T-cell (primary cell): ENCODE data around the gene LHX6. TPM values are rescaled to one million over a fixed set of nuclear protein-coding genes. Genes with fewer than 3 reads are reported as not detected.

Source experiments
- ATAC-seq, 4 experiments: fragments of 200-7000 bp in 3 of 4; fragments of 150-1000 bp in 1 of 4; cut with Tn5 transposase; replicated peaks in 1 of 4; 1 replicate in 3 of 4; 2 replicates in 1 of 4; pipeline ENCODE4 v1.10.0; 2021; ENCODE audit warnings: moderate library complexity in 3 of 4, mild to moderate bottlenecking in 2 of 4, moderate number of reproducible peaks in 1 of 4
- CTCF ChIA-PET, 2 donors: fragments of 300-600 bp; sonication (Branson Sonifier 250); formaldehyde crosslinking; loops; one replicate each; lab custom pipeline; 2022; ENCODE audit warnings: antibody characterized with exemption in 2 of 2; lab: Charles Lee
- POLR2A ChIA-PET, 2 donors: fragments of 300-600 bp; sonication (Branson Sonifier 250); formaldehyde crosslinking; loops; one replicate each; lab custom pipeline; 2022; ENCODE audit warnings: antibody characterized with exemption in 2 of 2; lab: Charles Lee
- DNase-seq, 35 experiments: peaks; one replicate each; pipeline versions ENCODE4 v3.0.0 to v3.0.0-alpha.2; 2013 to 2023
- H3K27ac ChIP-seq: one replicate; pipeline ENCODE4 v1.5.1; 2013; ENCODE audit warnings: low read length
- H3K27me3 ChIP-seq, 2 experiments: replicated peaks in 1 of 2; 1 replicate in 1 of 2; 2 replicates in 1 of 2; pipeline versions ENCODE4 v1.6.1 to v1.7.0; 2013; ENCODE audit warnings: low read length in 1 of 2, mixed read lengths in 1 of 2; ENCODE audit not compliant: control insufficient read depth in 2 of 2, insufficient read depth in 2 of 2; ENCODE audit errors: extremely low read depth in 1 of 2
- H3K36me3 ChIP-seq, 2 donors: 1 replicate in 1 of 2; 2 replicates in 1 of 2; pipeline versions ENCODE4 v1.6.1 to v1.7.0; 2013; ENCODE audit warnings: low read length in 1 of 2; ENCODE audit not compliant: control insufficient read depth in 2 of 2, insufficient read depth in 1 of 2; ENCODE audit errors: extremely low read depth in 1 of 2
- H3K4me1 ChIP-seq, 2 experiments: 1 replicate in 1 of 2; 2 replicates in 1 of 2; pipeline versions ENCODE4 v1.6.1 to v1.7.0; 2013; ENCODE audit warnings: low read length in 2 of 2, mixed read lengths in 1 of 2; ENCODE audit not compliant: insufficient read depth in 2 of 2, control insufficient read depth in 1 of 2; ENCODE audit errors: extremely low read depth in 1 of 2
- H3K4me3 ChIP-seq, 2 donors: 1 replicate in 1 of 2; 2 replicates in 1 of 2; pipeline versions ENCODE4 v1.5.1 to v1.7.0; 2013; ENCODE audit warnings: mild to moderate bottlenecking in 2 of 2, low read length in 1 of 2, moderate library complexity in 1 of 2; ENCODE audit not compliant: control insufficient read depth in 1 of 2; ENCODE audit errors: extremely low read depth in 1 of 2
- H3K9me3 ChIP-seq: 2 replicates; pipeline ENCODE4 v1.7.0; 2013
- H3K27ac Mint-ChIP-seq, 2 donors: one replicate each; pipeline ENCODE4 v1.8.0; 2020 to 2021; ENCODE audit warnings: mild to moderate bottlenecking in 2 of 2, mixed read lengths in 2 of 2
- H3K27me3 Mint-ChIP-seq, 2 donors: one replicate each; pipeline ENCODE4 v1.8.0; 2021 to 2022; ENCODE audit warnings: mixed read lengths in 2 of 2
- H3K36me3 Mint-ChIP-seq: one replicate; pipeline ENCODE4 v1.8.0; 2021; ENCODE audit warnings: mixed read lengths
- H3K4me1 Mint-ChIP-seq, 3 donors: one replicate each; pipeline ENCODE4 v1.8.0; 2020 to 2022; ENCODE audit warnings: mixed read lengths in 3 of 3, mild to moderate bottlenecking in 1 of 3
- H3K4me3 Mint-ChIP-seq, 3 donors: one replicate each; pipeline ENCODE4 v1.8.0; 2020 to 2022; ENCODE audit warnings: mild to moderate bottlenecking in 3 of 3, mixed read lengths in 3 of 3, moderate library complexity in 3 of 3
- H3K9me3 Mint-ChIP-seq, 3 donors: one replicate each; pipeline ENCODE4 v1.8.0; 2020 to 2022; ENCODE audit warnings: mixed read lengths in 3 of 3
- WGBS: methylation state at CpG from one replicate; pipeline ENCODE4 v1.1.5; 2013; ENCODE audit warnings: missing lambda C conversion rate; ENCODE audit not compliant: insufficient coverage; 5-methylcytosine and 5-hydroxymethylcytosine counted together
- total RNA-seq, 35 experiments: library from RNA in 6 of 35; stranded (reverse) in 6 of 35; fragments of 120-200 nt in 1 of 35; gene quantifications; one replicate each; pipeline versions ENCODE4 v1.2.1 to v1.2.4 and lab custom pipeline; 2013 to 2026

Gene LHX6
- total RNA-seq, 5 donors from 2014 or later (not counting 1 experiment from before 2014, with no cell fraction given), result not detected

DNA sequence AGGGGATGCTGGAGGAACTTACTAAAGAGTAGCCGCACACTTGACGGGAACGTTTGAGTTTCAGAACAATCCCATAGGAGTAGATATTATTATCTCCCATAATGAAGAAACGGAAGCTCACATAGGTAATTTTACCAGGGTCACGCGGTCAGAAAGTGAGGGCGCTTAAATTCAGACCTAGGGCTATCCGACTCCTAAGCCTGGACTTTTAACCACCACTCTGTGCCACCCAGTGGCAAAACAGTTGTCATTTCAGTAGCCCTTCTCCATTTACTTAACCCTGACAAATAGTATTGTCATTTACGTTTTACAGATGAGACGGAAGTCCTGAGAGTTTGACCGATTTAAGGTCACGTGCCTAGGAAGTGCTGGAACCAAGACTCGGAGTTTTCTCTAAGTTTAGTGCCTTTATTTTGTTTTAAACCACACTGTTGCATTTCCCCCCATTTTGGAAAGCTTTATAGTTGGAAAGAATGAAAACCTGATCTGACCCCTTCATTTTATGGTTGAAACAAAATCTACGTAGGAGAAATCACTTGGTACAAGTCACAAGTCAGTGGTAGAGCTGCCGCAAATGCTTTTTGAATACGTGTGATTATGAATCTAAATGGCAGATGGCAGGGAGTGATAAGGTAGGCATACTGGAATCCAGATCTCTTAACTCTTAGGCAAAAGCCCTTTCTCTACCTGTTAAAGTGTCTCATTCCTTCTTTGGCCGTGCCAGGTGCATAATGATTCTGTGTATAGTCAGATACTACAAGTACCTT is 36.6 kb upstream of the LHX6 start:
- peak overlapping the region; percentile 95 to 99 (median 98) for H3K4me3 Mint-ChIP-seq
- peak overlapping the region; percentile 98 for H3K4me3 ChIP-seq
- peaks cover 17 to 19% of the 10 kb centered on the region in 2 experiments for H3K4me1 ChIP-seq
- no peaks in the 10 kb centered on the region for H3K9me3 Mint-ChIP-seq
- no peaks in the 10 kb centered on the region for H3K27me3 ChIP-seq
- CTCF ChIA-PET, result interaction anchor here (0.7 to 1.9 kb wide), 3 partner anchors 51 to 166 kb away, joined by 4 to 7 read pairs (median 6); no protein-coding TSS in a partner anchor
- no peaks in the 10 kb centered on the region for H3K27me3 Mint-ChIP-seq
- DNase-seq (peak in 11 of 35 experiments; percentile 0 to 63 (median 9)), ATAC-seq (peak; percentile 17 to 41 (median 32))
- peaks cover 0 to 14% of the 10 kb centered on the region in 2 donors for H3K36me3 ChIP-seq
- 4% methylated on average over 5 of the region's 17 CpGs for WGBS
- peak overlapping the region; percentile 97 to 98 for H3K27ac Mint-ChIP-seq
- peak overlapping the region; percentile 95 for H3K27ac ChIP-seq
- H3K4me1 Mint-ChIP-seq, result peaks cover 61 to 67% (median 65%) of the 10 kb centered on the region in 3 donors
- POLR2A ChIA-PET, result interaction anchor here (0.6 to 1.0 kb wide), 3 partner anchors 10 to 637 kb away, joined by 3 to 7 read pairs (median 5); no protein-coding TSS in a partner anchor
- no peaks in the 10 kb centered on the region for H3K9me3 ChIP-seq
- H3K36me3 Mint-ChIP-seq, result peaks cover 10% of the 10 kb centered on the region

DNA sequence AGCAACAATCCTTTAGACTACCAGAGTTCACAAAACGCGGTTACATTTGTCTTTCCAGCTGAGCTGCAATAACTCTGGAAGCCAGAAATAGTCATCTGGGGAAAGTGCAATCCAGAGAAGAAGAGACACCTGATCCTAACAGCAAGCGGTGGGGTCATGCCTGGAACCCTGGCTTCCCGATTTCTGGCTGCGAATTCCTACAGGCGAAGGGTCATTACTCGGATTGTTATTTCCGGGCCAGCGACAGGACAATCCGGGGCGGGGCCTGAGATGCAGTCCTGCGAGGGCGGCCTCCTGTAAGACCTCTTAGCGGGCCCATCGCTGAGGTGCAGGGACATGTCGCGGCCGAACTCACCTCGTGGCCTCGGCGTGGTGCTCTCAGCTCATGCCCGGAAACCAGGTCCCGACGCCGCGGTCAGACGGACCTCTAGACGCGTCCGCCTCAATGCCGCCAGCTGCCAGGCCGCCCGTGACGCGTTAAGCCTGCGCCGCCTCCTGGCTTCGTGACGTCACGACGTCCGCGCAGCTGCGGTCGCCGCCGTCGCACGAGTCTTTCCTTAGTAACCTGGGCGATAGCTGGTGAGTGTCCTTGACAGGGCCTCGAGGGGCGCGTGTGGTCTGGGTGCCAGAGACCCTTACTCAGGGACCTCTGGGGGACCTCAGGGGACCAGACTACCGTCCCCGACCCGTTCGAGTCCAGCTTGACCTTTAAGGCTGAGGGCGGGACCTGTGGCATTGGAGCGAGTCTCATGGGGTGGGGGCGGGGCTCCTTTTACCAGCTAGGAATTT is 35.8 kb upstream of the LHX6 start, which contains the start of the genes MRRF and RBM18:
MRRF (plus strand) TSS at position 523 of the 789 bp plus-strand sequence. CDS start 6,010 bp downstream, outside the sequence.
RBM18 (minus strand) TSS at position 481 of the 789 bp plus-strand sequence. CDS start 3,348 bp downstream, outside the sequence.
- Mint-ChIP-seq H3K4me1 (peaks cover 64 to 67% (median 64%) of the 10 kb centered on the region in 3 donors), H3K27ac (peak within 1 kb of the TSS; percentile 97 to 98), H3K27me3 (no peaks in the 10 kb centered on the region), H3K4me3 (peak within 1 kb of the TSS; percentile 95 to 99 (median 98)), H3K36me3 (peaks cover 12% of the 10 kb centered on the region), H3K9me3 (no peaks in the 10 kb centered on the region)
- no peaks in the 10 kb centered on the region for H3K27me3 ChIP-seq
- WGBS, result under 1% methylated on average over 57 of the region's 60 CpGs
- peak within 1 kb of the TSS; percentile 98 for H3K4me3 ChIP-seq
- ATAC-seq (peak; percentile 88 to 94 (median 92)), DNase-seq (peak; percentile 75 to 95 (median 84))
- no peaks in the 10 kb centered on the region for H3K9me3 ChIP-seq
- CTCF ChIA-PET, result interaction anchor here (0.7 to 1.9 kb wide), 3 partner anchors 52 to 165 kb away, joined by 4 to 7 read pairs (median 6); no protein-coding TSS in a partner anchor
- H3K27ac ChIP-seq, result peak within 1 kb of the TSS; percentile 95
- H3K4me1 ChIP-seq, result peaks cover 17 to 19% of the 10 kb centered on the region in 2 experiments
- peaks cover 0 to 19% of the 10 kb centered on the region in 2 donors for H3K36me3 ChIP-seq
- POLR2A ChIA-PET, result interaction anchor here (0.6 to 1.0 kb wide), 5 partner anchors 10 to 1070 kb away, joined by 3 to 7 read pairs (median 3); no protein-coding TSS in a partner anchor

DNA sequence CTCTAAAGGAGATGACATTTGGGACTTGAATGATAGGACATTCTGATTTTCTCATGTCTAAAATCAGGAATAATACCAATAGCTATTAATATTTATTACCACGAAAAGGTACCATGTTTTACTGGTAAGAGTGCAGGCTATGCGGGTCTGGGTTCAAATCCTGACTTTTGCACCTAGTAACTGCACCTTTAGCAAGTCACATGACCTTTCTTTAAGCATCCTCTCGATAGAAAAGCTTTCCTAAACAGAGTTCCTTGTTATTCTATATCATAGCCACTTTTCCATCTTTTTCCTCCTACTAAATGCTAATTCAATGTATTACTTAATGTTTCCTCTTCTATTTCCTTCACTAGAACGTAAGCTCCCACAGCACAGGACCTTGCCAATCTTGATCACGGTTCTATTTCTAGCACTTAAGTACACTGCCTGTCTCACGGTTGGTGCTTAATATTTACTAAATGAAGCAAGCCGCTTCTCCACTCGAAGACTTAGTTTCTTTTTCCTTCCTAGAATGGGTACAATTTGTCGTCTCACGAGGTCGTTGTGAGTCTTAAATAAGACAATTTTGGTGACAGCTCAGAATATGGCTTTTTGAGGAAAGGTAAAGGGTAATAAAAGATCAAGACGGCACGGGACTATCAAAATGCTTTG is 35.1 kb upstream of the LHX6 start:
- ChIA-PET POLR2A (interaction anchor here (0.7 to 0.8 kb wide), 2 partner anchors 9 to 1070 kb away, joined by 3 read pairs; no protein-coding TSS in a partner anchor), CTCF (interaction anchor here in 1 of 2 donors (1.9 kb wide), 1 partner anchor 165 kb away, joined by 7 read pairs; no protein-coding TSS in a partner anchor)
- Histone ChIP-seq H3K4me3 (peak overlapping the region; percentile 98), H3K36me3 (peaks cover 2 to 24% of the 10 kb centered on the region in 2 donors), H3K9me3 (no peaks in the 10 kb centered on the region), H3K27ac (peak overlapping the region; percentile 95), H3K4me1 (peaks cover 17 to 19% of the 10 kb centered on the region in 2 experiments), H3K27me3 (no peaks in the 10 kb centered on the region)
- Mint-ChIP-seq H3K9me3 (no peaks in the 10 kb centered on the region), H3K4me1 (peaks cover 67 to 70% (median 69%) of the 10 kb centered on the region in 3 donors), H3K36me3 (peaks cover 18% of the 10 kb centered on the region), H3K27ac (peak overlapping the region; percentile 97 to 98), H3K4me3 (peak overlapping the region; percentile 95 to 99 (median 98)), H3K27me3 (no peaks in the 10 kb centered on the region)
- DNase-seq (peak in 1 of 35 experiments; percentile 41), ATAC-seq (peak in 1 of 4 experiments; percentile 1)
- 0% methylated on average over 3 of the region's 13 CpGs for WGBS

DNA sequence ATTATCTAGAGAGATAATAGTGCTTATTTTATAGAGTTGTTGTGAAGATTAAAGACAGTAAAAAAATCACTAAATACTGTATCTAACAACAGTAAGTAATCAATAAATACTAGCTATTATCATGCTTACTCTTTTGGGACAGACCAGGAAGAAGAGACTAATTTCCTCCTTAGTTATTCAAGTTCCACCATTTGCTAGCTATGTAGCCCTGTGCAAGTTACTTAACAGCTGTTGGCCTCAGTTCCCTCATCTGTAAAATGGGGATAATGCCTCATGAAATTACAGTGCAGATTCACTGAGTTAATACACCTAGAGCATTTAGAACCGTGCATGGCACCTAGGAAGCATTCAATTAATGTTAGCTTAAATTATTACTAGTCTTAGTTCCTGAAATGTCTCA is 33.3 kb upstream of the LHX6 start:
- ChIA-PET POLR2A (no interaction called here), CTCF (interaction anchor here in 1 of 2 donors (0.5 to 1.3 kb wide), 2 partner anchors 11 to 729 kb away, joined by 3 read pairs; no protein-coding TSS in a partner anchor)
- no peaks in the 10 kb centered on the region for H3K9me3 ChIP-seq
- H3K27ac ChIP-seq, result no peak overlapping the region
- peak overlapping the region; percentile 29 to 95 (median 39) for H3K4me3 Mint-ChIP-seq
- WGBS, result no CpG with 5 or more reads among the region's 1 CpG
- no peak for ATAC-seq
- H3K4me3 ChIP-seq, result no peak overlapping the region
- H3K9me3 Mint-ChIP-seq, result no peaks in the 10 kb centered on the region
- no peaks in the 10 kb centered on the region for H3K27me3 Mint-ChIP-seq
- peaks cover 6 to 31% of the 10 kb centered on the region in 2 donors for H3K36me3 ChIP-seq
- peaks cover 17 to 19% of the 10 kb centered on the region in 2 experiments for H3K4me1 ChIP-seq
- no peaks in the 10 kb centered on the region for H3K27me3 ChIP-seq
- H3K36me3 Mint-ChIP-seq, result peaks cover 25% of the 10 kb centered on the region
- DNase-seq, result no peak
- peaks cover 63 to 65% (median 64%) of the 10 kb centered on the region in 3 donors for H3K4me1 Mint-ChIP-seq
- H3K27ac Mint-ChIP-seq, result peak overlapping the region in 1 of 2 donors; percentile 23

DNA sequence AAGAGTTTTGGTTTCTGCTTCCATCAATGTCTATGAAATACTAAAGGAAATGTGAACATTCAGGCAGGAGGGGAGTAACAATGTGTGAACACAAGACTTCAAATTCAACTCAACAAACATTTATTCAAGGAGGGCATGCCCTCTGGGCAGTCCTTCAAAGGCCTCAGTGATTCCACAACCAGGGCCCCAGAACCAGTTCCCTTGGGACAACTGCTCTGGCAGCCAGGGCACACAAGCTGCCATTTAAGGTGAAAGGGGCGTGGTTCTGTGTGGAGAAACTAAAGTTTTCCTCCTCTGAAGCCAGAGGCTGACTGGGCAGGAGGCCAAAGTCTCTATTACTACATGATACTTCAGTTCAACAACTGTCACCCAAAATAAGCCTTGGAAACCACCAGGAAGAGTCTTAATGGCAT is 32.7 kb upstream of the LHX6 start:
- H3K9me3 Mint-ChIP-seq, result no peaks in the 10 kb centered on the region
- H3K4me3 Mint-ChIP-seq, result no peak overlapping the region
- H3K4me3 ChIP-seq, result no peak overlapping the region
- no peaks in the 10 kb centered on the region for H3K27me3 Mint-ChIP-seq
- H3K4me1 Mint-ChIP-seq, result peaks cover 63 to 64% (median 63%) of the 10 kb centered on the region in 3 donors
- DNase-seq (no peak), ATAC-seq (no peak)
- ChIA-PET POLR2A (no interaction called here), CTCF (no interaction called here)
- no peaks in the 10 kb centered on the region for H3K27me3 ChIP-seq
- H3K36me3 Mint-ChIP-seq, result peaks cover 25% of the 10 kb centered on the region
- no peak overlapping the region for H3K27ac ChIP-seq
- H3K27ac Mint-ChIP-seq, result no peak overlapping the region
- H3K4me1 ChIP-seq, result peaks cover 17 to 19% of the 10 kb centered on the region in 2 experiments
- WGBS, result no CpG with 5 or more reads among the region's 1 CpG
- no peaks in the 10 kb centered on the region for H3K9me3 ChIP-seq
- H3K36me3 ChIP-seq, result peaks cover 6 to 35% of the 10 kb centered on the region in 2 donors
